Activated CD4-positive, alpha-beta T cell treated with anti-CD3 and anti-CD28 coated beads for 24 hours (primary cell): ENCODE data around the gene ABCC2.

Experiments used
- DNase-seq, 2 donors: peaks; one replicate each; pipeline ENCODE4 v3.0.0-alpha.2; 2020; ENCODE audit warnings: low read depth in 2 of 2

The ABCC2 gene

GRCh38 chr10:99770408-99771045 lies 11.9 kb upstream of the ABCC2 start:
- no peak for DNase-seq

GRCh38 chr10:99775850-99776249 lies 6.6 kb upstream of the ABCC2 start:
- DNase-seq, result no peak

- no peak for DNase-seq
Measured at GRCh38 chr10:99777918-99778714, 4.3 kb upstream of the ABCC2 start.

GRCh38 chr10:99779335-99779734 lies 3.1 kb upstream of the ABCC2 start:
- no peak for DNase-seq

- DNase-seq, result no peak
Measured at GRCh38 chr10:99781734-99782429, 558 bp upstream of the ABCC2 start.

GRCh38 chr10:99784016-99784726 lies 1.7 kb downstream of the ABCC2 start:
- DNase-seq, result no peak

GRCh38 chr10:99784727-99785441 lies 2.4 kb downstream of the ABCC2 start:
- DNase-seq, result no peak

GRCh38 chr10:99785646-99786045 lies 3.2 kb downstream of the ABCC2 start:
- no peak for DNase-seq

GRCh38 chr10:99787311-99787710 lies 4.9 kb downstream of the ABCC2 start:
- DNase-seq, result no peak

GRCh38 chr10:99787782-99788445 lies 5.5 kb downstream of the ABCC2 start:
- DNase-seq, result no peak

- DNase-seq, result no peak
Measured at GRCh38 chr10:99788598-99789256, 6.3 kb downstream of the ABCC2 start.

- DNase-seq, result no peak
Measured at GRCh38 chr10:99791831-99792230, 9.4 kb downstream of the ABCC2 start.

- DNase-seq, result no peak
Measured at GRCh38 chr10:99793819-99794218, 11.4 kb downstream of the ABCC2 start.

- DNase-seq, result no peak
Measured at GRCh38 chr10:99796928-99797327, 14.5 kb downstream of the ABCC2 start.

GRCh38 chr10:99798031-99798430 lies 15.6 kb downstream of the ABCC2 start:
- no peak for DNase-seq

- DNase-seq, result no peak
Measured at GRCh38 chr10:99798920-99799319, 16.5 kb downstream of the ABCC2 start.

- DNase-seq, result no peak
Measured at GRCh38 chr10:99799613-99800012, 17.2 kb downstream of the ABCC2 start.

- DNase-seq, result no peak
Measured at GRCh38 chr10:99804471-99804870, 22.0 kb downstream of the ABCC2 start.

GRCh38 chr10:99805190-99805589 lies 22.8 kb downstream of the ABCC2 start:
- DNase-seq, result no peak

GRCh38 chr10:99806091-99806490 lies 23.7 kb downstream of the ABCC2 start:
- DNase-seq, result no peak
